Heart left ventricle (tissue), 16 donors: ENCODE results near the gene HOTAIR. TPM values are rescaled to one million over a fixed set of nuclear protein-coding genes. Genes with fewer than 3 reads are reported as not detected.

Source experiments
- ATAC-seq, 4 donors: fragments of 200-7000 bp; cut with Tn5 transposase; one replicate each; pipeline ENCODE4 v1.9.1; 2020 to 2022; ENCODE audit warnings: moderate library complexity in 4 of 4, mild to moderate bottlenecking in 3 of 4, moderate number of reproducible peaks in 1 of 4
- DNase-seq, 5 donors: peaks; one replicate each; pipeline ENCODE4 v3.0.0-alpha.2; 2020
- H3K27ac ChIP-seq, 12 donors: fragments of 200-600 bp; sonication (generic) in 4 of 12; one replicate each; pipeline versions ENCODE4 v1.5.0 to v1.8.0; 2016 to 2022; ENCODE audit warnings: mild to moderate bottlenecking in 2 of 12
- H3K27me3 ChIP-seq, 9 donors: fragments of 200-600 bp; sonication (generic) in 2 of 9; one replicate each; pipeline versions ENCODE4 v1.5.1 to v1.8.0; 2016 to 2022; ENCODE audit warnings: mild to moderate bottlenecking in 3 of 9
- H3K36me3 ChIP-seq, 9 donors: fragments of 200-600 bp; sonication (generic) in 2 of 9; one replicate each; pipeline versions ENCODE4 v1.5.0 to v1.8.0; 2018 to 2022; ENCODE audit warnings: mild to moderate bottlenecking in 2 of 9
- H3K4me1 ChIP-seq, 12 donors: fragments of 200-600 bp; sonication (generic) in 4 of 12; one replicate each; pipeline versions ENCODE4 v1.5.0 to v1.8.0; 2016 to 2022; ENCODE audit warnings: mild to moderate bottlenecking in 3 of 12
- H3K4me3 ChIP-seq, 12 donors: fragments of 200-600 bp; sonication (generic) in 4 of 12; one replicate each; pipeline versions ENCODE4 v1.5.0 to v1.8.0; 2017 to 2022; ENCODE audit warnings: mild to moderate bottlenecking in 9 of 12, moderate library complexity in 4 of 12
- H3K9me3 ChIP-seq, 12 donors: fragments of 200-600 bp; sonication (generic) in 4 of 12; one replicate each; pipeline versions ENCODE4 v1.5.0 to v1.8.0; 2016 to 2022; ENCODE audit warnings: mild to moderate bottlenecking in 1 of 12
- POLR2A ChIP-seq, 2 donors: fragments of 450-650 bp; IDR thresholded peaks; one replicate each; pipeline ENCODE4 v1.6.1; 2017; ENCODE audit warnings: antibody characterized with exemption in 2 of 2, mild to moderate bottlenecking in 2 of 2, moderate library complexity in 2 of 2
- WGBS, 4 donors: extraction: QIAGEN DNeasy Blood & Tissue Kit in 2 of 4; methylation state at CpG; one replicate each; pipeline versions ENCODE4 v1.1.5 to v1.1.7; 2013 to 2018; 5-methylcytosine and 5-hydroxymethylcytosine counted together
- intact Hi-C, 10 donors: fragments of 100-400 bp; cut with DNase I; formaldehyde crosslinking; loops; one replicate each; pipeline versions ENCODE4 v1.11.1 to v1.14.2; 2022
- polyA plus RNA-seq, 2 donors: library from polyadenylated mRNA; stranded (reverse); fragments of 200-250 nt; gene quantifications; one replicate each; pipeline ENCODE4 v1.2.3, GENCODE V29; 2013
- total RNA-seq, 9 donors: library from RNA; depleted of rRNA in 2 of 9; stranded (reverse); fragments of >200 nt in 2 of 9; fragmentation: NEBNext Ultra II Directional in 3 of 9; extraction: Animal tissue kit (Norgen Biotek cat#: 25700) in 3 of 9; gene quantifications; one replicate each; pipeline versions ENCODE4 v1.1.0 to v1.2.4, GENCODE V29; 2016 to 2023
- TF ChIP-seq, protein P1 (sequence below), 12 donors: fragments of 200-600 bp; sonication (generic) in 4 of 12; IDR thresholded peaks; one replicate each; pipeline versions ENCODE4 v1.5.0 to v1.8.0; 2018 to 2022; ENCODE audit warnings: antibody characterized with exemption in 12 of 12, mild to moderate bottlenecking in 5 of 12
- donor health status: ischemic (EF 13 %, LVEDD 7.1; RV severe dilation, severe dysfunction).
- donor health status: healthy with polysubstance abuse.
- donor health status: DM: no; HTN: yes; CAD: no.
- donor health status: DM: no; HTN: no; CAD: no.
- donor health status: ischemic (EF 25% LVEDD 6.9; RV normal size, moderate dysfunction).
- donor health status: ischemic (EF 25% LVEDD 5.7; RV mildly dilated, moderate dysfunction).
- donor health status: healthy.
- donor health status: DM: yes; HTN: yes; CAD: no.
- donor health status: ischemic (EF 35%, LVEDD 5.7; RV mildly dilated, moderate dysfunction).
- donor health status: nonischemic (EF 11% LVEDD 7.7; RV severe dilation, severe dysfunction).
- donor health status: DM: yes; HTN: yes; CAD: no.
- donor health status: PGD.
- donor health status: ischemic (EF 29% LVEDD 5.4; RV normal size, mild dysfunction).
- donor health status: nonischemic (EF 23%, LVEDD 6.1; RV moderate dilation, normal function).

The HOTAIR gene
- total and polyA plus RNA-seq, 11 donors = not detected

GRCh38 chr12:54017027-54017788, 42.5 kb upstream of the HOTAIR start:
- 3 to 4% (median 4%) methylated on average over 24 of the region's 24 CpGs for WGBS, 4 donors
- intact Hi-C loops = no loop called here
- Histone ChIP-seq H3K36me3 (no peaks in the 10 kb centered on the region), H3K9me3 (no peaks in the 10 kb centered on the region), H3K4me3 (peak overlapping the region; percentile 13 to 56 (median 48)), H3K4me1 (peaks cover 0 to 50% (median 24%) of the 10 kb centered on the region in 12 donors), H3K27ac (peak overlapping the region in 1 of 12 donors; percentile 25), H3K27me3 (peaks cover 56 to 97% (median 83%) of the 10 kb centered on the region in 9 donors)
- DNase-seq (no peak), ATAC-seq (peak; percentile 6 to 57 (median 44))
- no peak for TF ChIP-seq POLR2A (IDR thresholded peaks at IDR 0.05)
- TF ChIP-seq, protein P1, sequence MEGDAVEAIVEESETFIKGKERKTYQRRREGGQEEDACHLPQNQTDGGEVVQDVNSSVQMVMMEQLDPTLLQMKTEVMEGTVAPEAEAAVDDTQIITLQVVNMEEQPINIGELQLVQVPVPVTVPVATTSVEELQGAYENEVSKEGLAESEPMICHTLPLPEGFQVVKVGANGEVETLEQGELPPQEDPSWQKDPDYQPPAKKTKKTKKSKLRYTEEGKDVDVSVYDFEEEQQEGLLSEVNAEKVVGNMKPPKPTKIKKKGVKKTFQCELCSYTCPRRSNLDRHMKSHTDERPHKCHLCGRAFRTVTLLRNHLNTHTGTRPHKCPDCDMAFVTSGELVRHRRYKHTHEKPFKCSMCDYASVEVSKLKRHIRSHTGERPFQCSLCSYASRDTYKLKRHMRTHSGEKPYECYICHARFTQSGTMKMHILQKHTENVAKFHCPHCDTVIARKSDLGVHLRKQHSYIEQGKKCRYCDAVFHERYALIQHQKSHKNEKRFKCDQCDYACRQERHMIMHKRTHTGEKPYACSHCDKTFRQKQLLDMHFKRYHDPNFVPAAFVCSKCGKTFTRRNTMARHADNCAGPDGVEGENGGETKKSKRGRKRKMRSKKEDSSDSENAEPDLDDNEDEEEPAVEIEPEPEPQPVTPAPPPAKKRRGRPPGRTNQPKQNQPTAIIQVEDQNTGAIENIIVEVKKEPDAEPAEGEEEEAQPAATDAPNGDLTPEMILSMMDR (IDR thresholded peaks at IDR 0.05) = peak in 1 of 12 donors; percentile 14

DNA sequence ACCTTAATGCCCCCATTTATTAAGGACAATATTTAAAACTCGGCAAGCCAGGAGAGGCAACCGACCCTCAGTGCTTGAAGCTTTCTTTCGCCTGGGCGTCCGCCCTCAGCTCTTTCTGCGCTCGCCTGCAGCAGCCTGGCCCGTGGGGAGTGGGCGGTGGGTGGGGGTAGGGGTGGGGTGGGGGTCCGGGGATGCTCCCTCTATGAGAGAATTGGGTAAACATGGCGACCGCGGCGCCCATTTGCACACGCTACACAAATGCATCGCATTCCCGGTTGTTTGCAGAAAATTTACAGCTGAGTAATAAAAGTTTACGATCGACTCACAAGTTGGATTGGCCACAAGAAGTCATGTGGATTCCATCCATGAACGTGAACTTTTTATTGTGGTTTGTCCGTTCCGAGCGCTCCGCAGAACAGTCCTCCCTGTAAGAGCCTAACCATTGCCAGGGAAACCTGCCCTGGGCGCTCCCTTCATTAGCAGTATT, 41.8 kb upstream of the HOTAIR start:
- TF ChIP-seq, protein P1 (IDR thresholded peaks at IDR 0.05) = no peak
- TF ChIP-seq POLR2A (IDR thresholded peaks at IDR 0.05) = no peak
- peaks cover 61 to 96% (median 82%) of the 10 kb centered on the region in 9 donors for H3K27me3 ChIP-seq
- no peak overlapping the region for H3K27ac ChIP-seq
- no peaks in the 10 kb centered on the region for H3K9me3 ChIP-seq
- H3K4me1 ChIP-seq = peaks cover 0 to 50% (median 24%) of the 10 kb centered on the region in 12 donors
- no peaks in the 10 kb centered on the region for H3K36me3 ChIP-seq
- peak overlapping the region in 6 of 12 donors; percentile 44 to 56 (median 54) for H3K4me3 ChIP-seq
- intact Hi-C loops = no loop called here
- 3 to 5% (median 4%) methylated on average over 25 of the region's 25 CpGs for WGBS, 4 donors
- no peak for DNase-seq
- ATAC-seq = no peak

- ATAC-seq = no peak
- Histone ChIP-seq H3K27ac (no peak overlapping the region), H3K4me1 (peaks cover 0 to 50% (median 24%) of the 10 kb centered on the region in 12 donors), H3K4me3 (no peak overlapping the region), H3K9me3 (no peaks in the 10 kb centered on the region), H3K27me3 (peaks cover 60 to 96% (median 82%) of the 10 kb centered on the region in 9 donors), H3K36me3 (no peaks in the 10 kb centered on the region)
- no peak for DNase-seq
- intact Hi-C loops = no loop called here
- TF ChIP-seq, protein P1 (IDR thresholded peaks at IDR 0.05) = no peak
- no peak for TF ChIP-seq POLR2A (IDR thresholded peaks at IDR 0.05)
- 14 to 18% (median 17%) methylated on average over 3 of the region's 3 CpGs for WGBS, 4 donors
These were observed 41.3 kb upstream of the HOTAIR start for GRCh38 chr12:54016051-54016450.
